ENCODE measurements around the gene SKAP1.

DNA sequence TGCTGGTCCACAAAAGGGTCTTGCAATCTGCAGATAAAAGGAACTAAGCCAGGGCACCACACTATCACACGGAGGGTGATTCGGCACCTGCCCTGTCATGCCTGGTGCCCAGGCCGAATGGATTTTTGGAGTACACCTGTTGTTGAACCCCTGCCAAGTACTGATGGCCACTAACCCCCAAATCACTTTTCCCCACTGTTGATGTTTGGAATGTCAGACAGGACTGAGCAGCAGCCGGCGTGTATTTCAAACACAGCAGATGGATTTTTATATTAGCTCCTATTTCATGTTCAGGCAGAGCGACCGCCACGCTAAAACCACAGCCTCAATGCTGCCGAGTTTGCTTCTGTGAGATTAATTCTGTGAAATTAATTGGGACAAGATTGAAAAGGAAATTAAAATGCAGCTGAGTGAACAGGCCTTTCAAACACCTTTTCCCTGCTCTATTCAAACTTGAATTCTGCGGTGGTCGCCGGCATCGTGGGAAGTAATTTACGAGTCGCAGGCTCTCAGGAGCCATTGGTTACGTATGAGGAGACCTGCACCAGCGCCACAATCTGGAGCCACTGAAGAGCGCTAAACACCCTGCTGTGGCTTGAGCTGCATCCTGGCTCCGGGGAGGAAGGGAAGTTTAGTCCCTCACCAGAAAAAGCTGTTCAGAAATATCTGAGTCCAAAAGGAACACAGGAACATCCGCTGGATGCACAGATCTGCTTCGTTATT, 274.0 kb downstream of the SKAP1 start:
- TF ChIP-seq CTCF (conservative IDR thresholded peaks at IDR 0.05; ENCODE audit: low read length) (no peak), EZH2phosphoT487 (IDR thresholded peaks at IDR 0.05; ENCODE audit: borderline replicate concordance) (no peak)
